Thyroid gland (tissue), 4 donors: ENCODE results near the gene RNF167.
"Not testable (repeated sequence)": the region's sequence is repeated elsewhere in the genome, so short reads cannot be mapped to it uniquely, and the experiment has no call there.

ENCODE experiments used
- POLR2A ChIP-seq, 2 donors: fragments of 450-650 bp; IDR thresholded peaks; one replicate each; pipeline ENCODE4 v1.6.1; 2017; ENCODE audit warnings: antibody characterized with exemption in 2 of 2, mild to moderate bottlenecking in 2 of 2, moderate library complexity in 1 of 2
- TF ChIP-seq, protein P1 (sequence below), 6 experiments: fragments of 200-600 bp in 3 of 6; fragments of 450-650 bp in 3 of 6; sonication (generic) in 3 of 6; IDR thresholded peaks; one replicate each; pipeline ENCODE4 v1.5.1; 2016 to 2019; ENCODE audit warnings: antibody characterized with exemption in 6 of 6, mild to moderate bottlenecking in 2 of 6, inconsistent platforms in 1 of 6, moderate library complexity in 1 of 6

- TF ChIP-seq, protein P1, sequence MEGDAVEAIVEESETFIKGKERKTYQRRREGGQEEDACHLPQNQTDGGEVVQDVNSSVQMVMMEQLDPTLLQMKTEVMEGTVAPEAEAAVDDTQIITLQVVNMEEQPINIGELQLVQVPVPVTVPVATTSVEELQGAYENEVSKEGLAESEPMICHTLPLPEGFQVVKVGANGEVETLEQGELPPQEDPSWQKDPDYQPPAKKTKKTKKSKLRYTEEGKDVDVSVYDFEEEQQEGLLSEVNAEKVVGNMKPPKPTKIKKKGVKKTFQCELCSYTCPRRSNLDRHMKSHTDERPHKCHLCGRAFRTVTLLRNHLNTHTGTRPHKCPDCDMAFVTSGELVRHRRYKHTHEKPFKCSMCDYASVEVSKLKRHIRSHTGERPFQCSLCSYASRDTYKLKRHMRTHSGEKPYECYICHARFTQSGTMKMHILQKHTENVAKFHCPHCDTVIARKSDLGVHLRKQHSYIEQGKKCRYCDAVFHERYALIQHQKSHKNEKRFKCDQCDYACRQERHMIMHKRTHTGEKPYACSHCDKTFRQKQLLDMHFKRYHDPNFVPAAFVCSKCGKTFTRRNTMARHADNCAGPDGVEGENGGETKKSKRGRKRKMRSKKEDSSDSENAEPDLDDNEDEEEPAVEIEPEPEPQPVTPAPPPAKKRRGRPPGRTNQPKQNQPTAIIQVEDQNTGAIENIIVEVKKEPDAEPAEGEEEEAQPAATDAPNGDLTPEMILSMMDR (IDR thresholded peaks at IDR 0.05), result not testable (repeated sequence)
- not testable (repeated sequence) for TF ChIP-seq POLR2A (IDR thresholded peaks at IDR 0.05)
Measured at GRCh38 chr17:4926577-4927335, 13.3 kb upstream of the RNF167 start.
